A549 (cell line): Measurements from ENCODE around the gene CNTN5.

ENCODE experiments used
- CEBPB ChIP-seq, 2 experiments: fragments of >200 bp in 1 of 2; sonication (Bioruptor Twin) in 1 of 2; formaldehyde crosslinking in 1 of 2; IDR thresholded peaks; 2 replicates each; pipeline ENCODE4 v1.6.1; 2012 to 2016
- EP300 ChIP-seq, 2 experiments: fragments of >200 bp; sonication (Bioruptor Twin); formaldehyde crosslinking; IDR thresholded peaks; 2 replicates in 1 of 2; 3 replicates in 1 of 2; pipeline ENCODE4 v1.6.1; 2016 to 2017
- HDAC2 ChIP-seq: fragments of 200-600 bp; sonication (generic); IDR thresholded peaks from 2 replicates; pipeline ENCODE4 v1.6.1; 2016
- MYC ChIP-seq: IDR thresholded peaks from 2 replicates; pipeline ENCODE4 v1.6.1; 2012; ENCODE audit warnings: mild to moderate bottlenecking, inconsistent platforms, low read length, improper control_type of control experiment, borderline replicate concordance
- NR3C1 ChIP-seq: fragments of >200 bp; sonication (Bioruptor Twin); formaldehyde crosslinking; IDR thresholded peaks from 3 replicates; pipeline ENCODE4 v1.6.1; 2017
- POLR2A ChIP-seq: IDR thresholded peaks from 2 replicates; pipeline ENCODE4 v1.6.1; 2012; ENCODE audit warnings: mild to moderate bottlenecking, low read length
- RAD21 ChIP-seq, 2 experiments: fragments of >200 bp in 1 of 2; sonication (Bioruptor Twin) in 1 of 2; formaldehyde crosslinking in 1 of 2; IDR thresholded peaks in 1 of 2; conservative IDR thresholded peaks in 1 of 2; 2 replicates in 1 of 2; 3 replicates in 1 of 2; pipeline ENCODE4 v1.6.1; 2012 to 2018; ENCODE audit warnings: inconsistent platforms in 1 of 2
- RARB ChIP-seq: fragments of 250-450 bp; sonication (Bioruptor Pico); IDR thresholded peaks from 2 replicates; pipeline ENCODE4 v1.8.0; 2021; ENCODE audit warnings: mild to moderate bottlenecking, moderate library complexity
- RFX5 ChIP-seq: fragments of 450-650 bp; IDR thresholded peaks from 2 replicates; pipeline ENCODE4 v1.7.1; 2014; ENCODE audit warnings: antibody characterized with exemption, mild to moderate bottlenecking, moderate library complexity
- TF ChIP-seq, protein P1 (sequence below): fragments of >200 bp; sonication (Bioruptor Twin); formaldehyde crosslinking; IDR thresholded peaks from 3 replicates; pipeline ENCODE4 v1.5.1; 2016
- TF ChIP-seq, protein P2 (sequence below): fragments of 250-450 bp; sonication (Bioruptor Pico); IDR thresholded peaks from 2 replicates; pipeline ENCODE4 v1.5.0; 2021; ENCODE audit warnings: mild to moderate bottlenecking, moderate library complexity, borderline replicate concordance
- TF ChIP-seq, protein P3 (sequence below): fragments of 450-650 bp; IDR thresholded peaks from 2 replicates; pipeline ENCODE4 v1.6.1; 2014; ENCODE audit warnings: antibody characterized with exemption
- TF ChIP-seq, protein P4 (sequence below): IDR thresholded peaks from 2 replicates; pipeline ENCODE4 v1.6.1; 2012

DNA sequence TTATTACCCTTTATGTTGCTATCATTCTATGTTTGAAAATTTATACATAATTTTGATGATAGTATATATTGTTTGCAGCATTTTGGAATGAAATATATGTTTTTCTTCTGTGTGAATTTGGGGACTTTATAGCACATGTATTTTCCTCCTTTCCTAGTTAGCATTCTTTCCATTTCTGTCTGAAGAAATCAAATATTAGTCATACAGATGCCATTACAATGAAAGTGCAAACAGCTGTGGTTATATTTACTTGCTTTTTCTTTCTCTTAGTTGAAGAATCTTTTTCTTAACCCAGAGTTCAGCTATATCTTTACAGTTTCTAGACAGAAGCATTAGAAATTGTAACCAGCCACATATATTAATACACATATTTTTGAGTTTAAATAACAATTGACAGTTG lies 913.3 kb downstream of the CNTN5 start:
- TF ChIP-seq, protein P1, sequence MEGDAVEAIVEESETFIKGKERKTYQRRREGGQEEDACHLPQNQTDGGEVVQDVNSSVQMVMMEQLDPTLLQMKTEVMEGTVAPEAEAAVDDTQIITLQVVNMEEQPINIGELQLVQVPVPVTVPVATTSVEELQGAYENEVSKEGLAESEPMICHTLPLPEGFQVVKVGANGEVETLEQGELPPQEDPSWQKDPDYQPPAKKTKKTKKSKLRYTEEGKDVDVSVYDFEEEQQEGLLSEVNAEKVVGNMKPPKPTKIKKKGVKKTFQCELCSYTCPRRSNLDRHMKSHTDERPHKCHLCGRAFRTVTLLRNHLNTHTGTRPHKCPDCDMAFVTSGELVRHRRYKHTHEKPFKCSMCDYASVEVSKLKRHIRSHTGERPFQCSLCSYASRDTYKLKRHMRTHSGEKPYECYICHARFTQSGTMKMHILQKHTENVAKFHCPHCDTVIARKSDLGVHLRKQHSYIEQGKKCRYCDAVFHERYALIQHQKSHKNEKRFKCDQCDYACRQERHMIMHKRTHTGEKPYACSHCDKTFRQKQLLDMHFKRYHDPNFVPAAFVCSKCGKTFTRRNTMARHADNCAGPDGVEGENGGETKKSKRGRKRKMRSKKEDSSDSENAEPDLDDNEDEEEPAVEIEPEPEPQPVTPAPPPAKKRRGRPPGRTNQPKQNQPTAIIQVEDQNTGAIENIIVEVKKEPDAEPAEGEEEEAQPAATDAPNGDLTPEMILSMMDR, result no peak
- TF ChIP-seq POLR2A (no peak), RFX5 (no peak), EP300 (IDR thresholded peaks at IDR 0.05) (no peak), CEBPB (IDR thresholded peaks at IDR 0.05) (no peak), MYC (no peak), RARB (CRISPR knock-in tag) (no peak), RAD21 (conservative IDR thresholded peaks at IDR 0.05 in 1 of 2, IDR thresholded peaks at IDR 0.05 in 1 of 2) (no peak), HDAC2 (no peak), NR3C1 (no peak)
- TF ChIP-seq, protein P2, sequence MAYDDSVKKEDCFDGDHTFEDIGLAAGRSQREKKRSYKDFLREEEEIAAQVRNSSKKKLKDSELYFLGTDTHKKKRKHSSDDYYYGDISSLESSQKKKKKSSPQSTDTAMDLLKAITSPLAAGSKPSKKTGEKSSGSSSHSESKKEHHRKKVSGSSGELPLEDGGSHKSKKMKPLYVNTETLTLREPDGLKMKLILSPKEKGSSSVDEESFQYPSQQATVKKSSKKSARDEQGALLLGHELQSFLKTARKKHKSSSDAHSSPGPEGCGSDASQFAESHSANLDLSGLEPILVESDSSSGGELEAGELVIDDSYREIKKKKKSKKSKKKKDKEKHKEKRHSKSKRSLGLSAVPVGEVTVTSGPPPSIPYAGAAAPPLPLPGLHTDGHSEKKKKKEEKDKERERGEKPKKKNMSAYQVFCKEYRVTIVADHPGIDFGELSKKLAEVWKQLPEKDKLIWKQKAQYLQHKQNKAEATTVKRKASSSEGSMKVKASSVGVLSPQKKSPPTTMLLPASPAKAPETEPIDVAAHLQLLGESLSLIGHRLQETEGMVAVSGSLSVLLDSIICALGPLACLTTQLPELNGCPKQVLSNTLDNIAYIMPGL (CRISPR knock-in tag), result no peak
- TF ChIP-seq, protein P3, sequence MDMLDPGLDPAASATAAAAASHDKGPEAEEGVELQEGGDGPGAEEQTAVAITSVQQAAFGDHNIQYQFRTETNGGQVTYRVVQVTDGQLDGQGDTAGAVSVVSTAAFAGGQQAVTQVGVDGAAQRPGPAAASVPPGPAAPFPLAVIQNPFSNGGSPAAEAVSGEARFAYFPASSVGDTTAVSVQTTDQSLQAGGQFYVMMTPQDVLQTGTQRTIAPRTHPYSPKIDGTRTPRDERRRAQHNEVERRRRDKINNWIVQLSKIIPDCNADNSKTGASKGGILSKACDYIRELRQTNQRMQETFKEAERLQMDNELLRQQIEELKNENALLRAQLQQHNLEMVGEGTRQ, result no peak
- TF ChIP-seq, protein P4, sequence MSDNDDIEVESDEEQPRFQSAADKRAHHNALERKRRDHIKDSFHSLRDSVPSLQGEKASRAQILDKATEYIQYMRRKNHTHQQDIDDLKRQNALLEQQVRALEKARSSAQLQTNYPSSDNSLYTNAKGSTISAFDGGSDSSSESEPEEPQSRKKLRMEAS, result no peak
